Measurements from ENCODE around the gene SPRED2. TPM values are rescaled to one million over a fixed set of nuclear protein-coding genes. Genes with fewer than 3 reads are reported as not detected.

Gene SPRED2
- total and polyA plus RNA-seq, 2 of the 8 experiments (the other 6 are each of a cell fraction or from before 2014, with no cell fraction given), result 15.3 to 22.5 TPM

DNA sequence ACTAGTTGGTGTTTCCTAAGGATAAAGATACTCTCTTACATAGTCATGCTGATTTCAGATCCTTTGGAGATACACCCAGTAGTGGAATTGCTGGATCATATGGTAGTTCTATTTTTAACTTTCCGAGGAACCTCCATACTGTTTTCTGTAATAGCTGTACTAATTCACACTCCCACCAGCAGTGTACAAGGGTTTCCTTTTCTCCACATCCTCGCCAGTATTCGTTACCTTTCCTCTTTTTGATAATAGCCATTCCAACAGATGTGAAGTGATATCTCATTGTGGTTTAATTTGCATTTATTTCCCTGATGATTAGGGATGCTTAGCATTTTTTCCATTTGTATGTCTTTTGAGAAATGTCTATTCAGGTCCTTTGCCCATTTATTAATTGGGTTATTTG, 170.7 kb downstream of the SPRED2 start:
- Histone ChIP-seq H2BK5ac (ENCODE audit: low read depth, low read length) (no peak overlapping the region), H2BK120ac (replicated peaks; ENCODE audit: low read depth, low read length) (no peak overlapping the region), H4K91ac (replicated peaks; ENCODE audit: insufficient read length, low read length) (no peak overlapping the region), H2BK12ac (ENCODE audit: low read depth, low read length) (no peak overlapping the region), H3K56ac (replicated peaks; ENCODE audit: insufficient read length, low read depth, low read length) (no peak overlapping the region), H3K4me1 (replicated peaks in 1 of 4; ENCODE audit: control insufficient read depth in 3 of 4, insufficient read depth in 4 of 4, low read length in 3 of 4) (no peaks in the 10 kb centered on the region), H3K4me2 (ENCODE audit: insufficient read depth in 1 of 2, low read depth in 2 of 2, low read length in 2 of 2) (no peak overlapping the region), H3K4me3 (ENCODE audit: extremely low read depth in 1 of 4, insufficient read depth in 2 of 4, low read depth in 3 of 4, low read length in 4 of 4) (no peak overlapping the region), H3K23ac (ENCODE audit: insufficient read length) (no peak overlapping the region), H3K79me2 (ENCODE audit: control insufficient read depth in 1 of 2, insufficient read depth in 2 of 2, low read length in 2 of 2) (no peaks in the 10 kb centered on the region), H4K5ac (ENCODE audit: insufficient read length, low read depth, low read length) (no peak overlapping the region), H3K18ac (ENCODE audit: extremely low read depth, low read length) (no peak overlapping the region), H2AK5ac (ENCODE audit: low read depth, low read length) (no peak overlapping the region), H2AFZ (ENCODE audit: low read length) (no peak overlapping the region), H4K8ac (ENCODE audit: extremely low read depth, insufficient read depth, low read length) (no peak overlapping the region), H2BK15ac (ENCODE audit: low read length) (no peak overlapping the region), H3K27me3 (replicated peaks in 1 of 4; ENCODE audit: control insufficient read depth in 3 of 4, extremely low read depth in 1 of 4, insufficient read depth in 3 of 4, low read length in 3 of 4) (no peaks in the 10 kb centered on the region), H3K4ac (replicated peaks; ENCODE audit: insufficient read length, low read depth, low read length) (no peak overlapping the region), H3K9ac (replicated peaks in 1 of 4; ENCODE audit: extremely low read depth in 1 of 4, low read depth in 3 of 4, low read length in 3 of 4) (no peak overlapping the region), H3K23me2 (ENCODE audit: low read depth, low read length) (no peaks in the 10 kb centered on the region), H2BK20ac (ENCODE audit: low read length) (no peak overlapping the region), H3K27ac (ENCODE audit: low read depth, low read length) (no peak overlapping the region), H4K20me1 (replicated peaks in 1 of 2; ENCODE audit: control insufficient read depth in 1 of 2, insufficient read depth in 2 of 2, low read length in 2 of 2) (peaks cover 2 to 10% of the 10 kb centered on the region in 2 experiments), H3K9me3 (ENCODE audit: insufficient read depth in 2 of 2, low read depth in 1 of 2, low read length in 1 of 2) (no peaks in the 10 kb centered on the region), H3K79me1 (ENCODE audit: low read depth, low read length) (no peaks in the 10 kb centered on the region), H3K14ac (ENCODE audit: insufficient read length) (no peak overlapping the region), H3K36me3 (ENCODE audit: control insufficient read depth in 2 of 4, insufficient read depth in 4 of 4, low read length in 3 of 4) (peaks cover 0 to 10% (median 4%) of the 10 kb centered on the region in 4 experiments; a peak in 4 of 8 replicates)
- POLR2A ChIA-PET (ENCODE audit: partially characterized antibody), result no interaction called here
- CTCF ChIA-PET (ENCODE audit: partially characterized antibody), result interaction anchor here (0.6 kb wide), 2 partner anchors 175 to 305 kb away, joined by 3 read pairs; no protein-coding TSS in a partner anchor
- FAIRE-seq (no peak), DNase-seq (ENCODE audit: low read depth in 1 of 2, low spot score in 2 of 2) (no peak)
- WGBS, 2 experiments (ENCODE audit: extremely low coverage in 1 of 2, insufficient coverage in 1 of 2, insufficient read length in 1 of 2, insufficient replicate concordance in 2 of 2, low coverage in 1 of 2, low lambda C conversion rate in 2 of 2, missing lambda C conversion rate in 1 of 2), result 95% methylated on average over 3 of the region's 3 CpGs; no CpG with 5 or more reads in 1 of the 2 experiments
- TF ChIP-seq, protein P1, sequence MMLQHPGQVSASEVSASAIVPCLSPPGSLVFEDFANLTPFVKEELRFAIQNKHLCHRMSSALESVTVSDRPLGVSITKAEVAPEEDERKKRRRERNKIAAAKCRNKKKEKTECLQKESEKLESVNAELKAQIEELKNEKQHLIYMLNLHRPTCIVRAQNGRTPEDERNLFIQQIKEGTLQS (IDR thresholded peaks at IDR 0.05; ENCODE audit: insufficient read depth, low read depth, low read length), result no peak
- TF ChIP-seq TAF1 (IDR thresholded peaks at IDR 0.05; ENCODE audit: low read depth, low read length) (no peak), CHD1 (IDR thresholded peaks at IDR 0.05; ENCODE audit: low read depth, low read length) (no peak), ZNF274 (IDR thresholded peaks at IDR 0.05; ENCODE audit: borderline replicate concordance, extremely low read depth, low read length) (no peak), TAF7 (optimal IDR thresholded peaks at IDR 0.05; ENCODE audit: borderline replicate concordance, low read depth, low read length) (no peak), POU5F1 (IDR thresholded peaks at IDR 0.05; ENCODE audit: low read depth, low read length) (no peak), BRCA1 (IDR thresholded peaks at IDR 0.05; ENCODE audit: low read depth, low read length) (no peak), RNF2 (IDR thresholded peaks at IDR 0.05; ENCODE audit: borderline replicate concordance, low read depth, low read length, missing control alignments, poor library complexity, severe bottlenecking) (no peak), SP1 (IDR thresholded peaks at IDR 0.05; ENCODE audit: low read depth, low read length) (no peak), SIN3A (conservative IDR thresholded peaks at IDR 0.05 in 1 of 2, IDR thresholded peaks at IDR 0.05 in 1 of 2; ENCODE audit: low read depth in 1 of 2, low read length in 2 of 2) (no peak)
- TF ChIP-seq, protein P2, sequence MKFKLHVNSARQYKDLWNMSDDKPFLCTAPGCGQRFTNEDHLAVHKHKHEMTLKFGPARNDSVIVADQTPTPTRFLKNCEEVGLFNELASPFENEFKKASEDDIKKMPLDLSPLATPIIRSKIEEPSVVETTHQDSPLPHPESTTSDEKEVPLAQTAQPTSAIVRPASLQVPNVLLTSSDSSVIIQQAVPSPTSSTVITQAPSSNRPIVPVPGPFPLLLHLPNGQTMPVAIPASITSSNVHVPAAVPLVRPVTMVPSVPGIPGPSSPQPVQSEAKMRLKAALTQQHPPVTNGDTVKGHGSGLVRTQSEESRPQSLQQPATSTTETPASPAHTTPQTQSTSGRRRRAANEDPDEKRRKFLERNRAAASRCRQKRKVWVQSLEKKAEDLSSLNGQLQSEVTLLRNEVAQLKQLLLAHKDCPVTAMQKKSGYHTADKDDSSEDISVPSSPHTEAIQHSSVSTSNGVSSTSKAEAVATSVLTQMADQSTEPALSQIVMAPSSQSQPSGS (IDR thresholded peaks at IDR 0.05; ENCODE audit: low read length), result no peak

Measured in H1 (cell line).